Astrocyte of the hippocampus (primary cell): ENCODE measurements around the gene PTPRK.
"Not testable (repeated sequence)": the region's sequence is repeated elsewhere in the genome, so short reads cannot be mapped to it uniquely, and the experiment has no call there.

Experiments
- DNase-seq: peaks from one replicate; pipeline ENCODE4 v3.0.0; 2011; ENCODE audit warnings: low read depth, low spot score

PTPRK gene

DNA sequence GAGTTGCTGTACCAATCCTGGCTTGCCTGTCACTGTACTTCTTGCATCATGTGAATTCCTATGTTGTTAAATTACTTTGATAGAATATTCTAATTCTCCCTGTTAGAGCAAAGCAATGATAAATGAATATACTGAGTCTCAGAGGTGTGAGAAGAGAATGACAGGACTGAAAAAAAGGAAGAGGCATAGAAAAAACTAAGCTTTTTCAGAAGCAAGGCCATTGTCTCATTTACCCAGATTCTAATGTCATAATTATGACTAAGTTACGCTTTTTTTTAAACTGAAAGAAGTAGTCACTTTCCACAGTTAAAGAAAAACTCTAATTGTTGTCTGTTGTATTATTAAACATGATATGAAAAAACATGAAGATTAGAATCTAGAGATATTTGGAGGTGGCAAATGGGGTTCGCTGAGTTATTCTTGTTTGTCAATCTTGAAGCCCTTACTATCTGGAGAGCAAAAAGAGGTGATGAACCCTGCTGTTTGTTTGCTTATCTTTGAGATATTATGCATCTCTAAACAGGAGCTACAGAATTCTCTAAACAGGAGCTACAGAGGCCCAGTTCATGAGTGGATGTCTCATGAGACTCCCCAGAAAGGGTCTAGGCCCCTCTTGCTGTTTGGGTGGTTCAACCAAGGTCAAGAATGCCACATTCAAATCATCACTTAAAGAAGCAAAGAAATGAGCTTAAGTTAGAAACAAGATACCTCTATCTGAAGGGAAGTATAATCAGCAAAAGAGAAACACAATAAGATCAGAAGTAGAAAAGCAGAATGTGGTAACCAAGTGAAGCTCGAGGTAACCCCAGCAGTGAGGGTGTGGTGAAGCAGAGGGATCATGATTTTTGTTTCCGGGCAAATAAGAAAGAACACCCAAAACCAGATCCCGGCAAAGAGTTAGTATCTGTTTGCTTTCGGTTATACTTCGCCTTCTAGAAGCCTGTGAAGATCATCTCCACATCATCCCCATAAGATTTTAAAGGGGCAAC lies 586.3 kb downstream of the PTPRK start:
- DNase-seq, result no peak

DNA sequence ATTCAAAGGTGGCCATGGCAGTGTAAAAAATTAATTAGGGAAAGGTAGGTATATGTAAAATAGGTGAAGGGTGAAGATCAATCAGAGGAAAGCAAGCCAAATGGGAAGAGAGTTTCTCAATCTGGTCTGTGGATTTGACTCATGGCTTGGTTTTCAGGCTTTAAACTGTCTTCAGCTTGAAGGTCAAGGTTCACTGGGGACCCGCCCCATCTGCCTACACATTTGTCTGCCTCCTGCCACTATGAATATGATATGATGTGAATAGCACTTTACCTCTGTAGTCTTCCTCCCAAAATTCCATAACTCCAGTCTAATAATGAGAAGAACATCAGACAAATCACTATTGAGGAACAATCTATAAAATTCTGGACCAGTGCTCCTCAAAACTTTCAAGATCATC lies 587.3 kb downstream of the PTPRK start:
- DNase-seq, result no peak

DNA sequence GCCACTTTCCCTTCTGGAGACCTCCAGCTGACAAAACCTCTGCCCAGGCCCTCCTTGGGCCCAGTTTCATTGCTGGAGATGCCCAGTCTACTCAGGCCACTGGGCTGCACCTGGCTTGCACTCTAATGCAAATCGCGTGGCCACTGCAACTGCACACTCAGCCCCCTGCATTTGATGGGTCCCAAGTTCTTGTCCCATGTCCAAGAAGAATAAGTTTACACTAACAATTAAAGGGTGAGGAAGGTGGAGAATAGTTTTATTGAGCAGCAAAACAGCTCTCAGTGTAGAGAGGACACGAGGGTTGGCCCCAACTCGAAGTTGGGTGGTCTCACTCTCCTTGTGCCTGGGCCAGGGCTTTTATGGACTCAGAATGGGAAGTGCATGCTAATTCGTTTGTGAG lies 587.7 kb downstream of the PTPRK start:
- DNase-seq, result no peak

DNA sequence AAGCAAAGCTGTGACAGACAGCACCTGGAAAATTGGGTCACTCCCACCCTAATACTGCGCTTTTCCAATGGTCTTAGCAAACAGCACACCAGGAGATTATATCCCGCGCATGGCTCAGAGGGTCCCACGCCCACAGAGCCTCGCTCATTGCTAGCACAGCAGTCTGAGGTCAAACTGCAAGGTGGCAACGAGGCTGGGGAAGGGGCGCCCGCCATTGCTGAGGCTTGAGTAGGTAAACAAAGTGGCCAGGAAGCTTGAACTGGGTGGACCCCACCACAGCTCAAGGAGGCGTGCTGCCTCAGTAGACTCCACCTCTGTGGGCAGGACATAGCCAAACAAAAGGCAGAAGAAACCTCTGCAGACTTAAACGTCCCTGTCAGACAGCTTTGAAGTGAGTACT lies 594.0 kb downstream of the PTPRK start:
- DNase-seq, result not testable (repeated sequence)

DNA sequence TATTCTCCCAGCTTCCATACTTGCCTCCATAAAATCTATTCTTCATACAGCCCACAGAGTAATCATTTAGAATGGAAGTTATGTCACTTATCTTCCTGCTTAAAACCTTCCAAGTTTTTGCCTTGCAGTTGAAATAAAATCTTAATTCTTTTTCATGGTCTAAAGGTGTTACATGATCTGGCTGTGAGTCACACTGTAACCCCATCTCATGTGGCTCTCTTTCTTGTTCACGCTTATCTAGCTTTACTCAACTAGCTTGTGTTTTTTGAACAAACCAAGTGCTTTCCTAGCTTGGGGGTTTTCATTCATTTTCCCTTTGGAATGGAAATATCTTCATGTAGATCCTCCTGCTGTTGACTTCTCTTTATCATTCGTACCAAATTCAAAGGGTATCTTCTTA lies 596.0 kb downstream of the PTPRK start:
- DNase-seq, result no peak

DNA sequence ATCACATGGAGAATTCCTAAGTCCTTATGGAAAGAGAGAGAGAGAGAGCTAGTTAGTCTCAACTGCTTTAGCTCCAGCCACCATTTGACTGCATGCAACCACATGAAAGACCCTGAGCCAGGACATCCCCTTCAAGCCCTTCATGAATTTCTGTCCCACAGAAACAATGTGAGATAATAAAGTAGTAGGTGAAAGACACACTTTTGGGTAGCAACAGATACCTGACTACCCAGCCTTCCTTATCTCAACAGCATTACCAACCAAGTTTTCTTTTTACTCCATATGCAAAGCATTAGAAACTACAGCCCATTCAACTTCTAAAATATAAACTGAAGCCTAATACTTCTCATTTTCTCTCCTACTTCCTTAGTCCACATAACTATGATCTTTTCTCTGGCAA lies 596.4 kb downstream of the PTPRK start:
- no peak for DNase-seq

DNA sequence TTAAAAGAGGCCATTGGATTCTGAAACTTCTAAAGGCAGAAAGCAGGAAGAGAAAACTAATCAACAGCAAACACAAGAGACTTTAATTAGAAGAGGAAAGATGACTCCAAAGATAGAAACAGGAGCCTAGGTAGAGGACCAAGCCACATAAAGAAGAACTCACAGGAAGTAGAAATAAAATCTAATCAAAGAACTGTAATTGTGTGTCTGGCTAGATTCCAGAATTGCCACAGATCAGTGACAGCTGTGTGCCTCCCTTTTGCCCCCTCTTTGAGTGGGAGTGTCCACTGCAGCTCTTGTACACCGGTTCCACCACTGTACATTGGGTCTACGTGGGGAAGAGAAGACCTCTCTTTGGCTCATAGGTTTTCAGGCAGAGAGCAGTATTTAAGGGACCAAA lies 597.3 kb downstream of the PTPRK start:
- no peak for DNase-seq

DNA sequence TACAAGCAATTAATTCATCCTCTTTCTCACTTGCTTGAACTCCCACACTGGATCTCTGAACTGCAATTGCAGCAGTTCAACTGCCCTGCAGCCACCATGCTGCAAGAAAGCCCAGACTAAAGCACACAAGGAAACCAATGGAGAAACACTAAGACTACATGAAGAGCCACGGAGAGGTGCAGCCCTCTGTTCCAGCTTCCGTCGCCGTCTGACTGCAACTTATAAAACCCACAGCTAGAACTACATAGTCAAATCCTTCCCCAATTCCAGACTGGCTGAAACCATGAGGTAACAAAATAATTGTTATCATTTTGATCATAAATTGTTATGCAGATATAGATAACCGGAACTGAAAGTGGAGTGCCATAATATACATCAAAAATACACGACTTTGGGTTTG lies 598.4 kb downstream of the PTPRK start:
- DNase-seq, result no peak

DNA sequence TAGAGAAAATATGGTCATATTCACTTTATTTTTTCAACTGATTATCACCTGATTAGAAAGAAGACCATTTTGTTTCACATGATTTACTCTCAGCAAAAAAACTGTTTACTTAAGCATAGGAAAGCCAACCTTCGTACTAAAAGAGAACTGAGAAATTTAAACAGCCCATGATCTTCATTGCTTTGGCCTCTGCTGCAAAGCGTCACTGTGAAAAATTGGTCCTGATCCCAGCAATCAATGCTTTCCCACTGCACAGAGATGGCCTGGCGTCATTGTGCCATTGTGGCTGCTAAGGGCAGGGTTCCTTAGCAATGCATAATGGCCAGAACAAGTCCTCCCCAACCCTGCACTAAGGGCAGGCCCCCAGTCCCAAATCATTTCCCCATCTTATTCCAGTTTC lies 599.6 kb downstream of the PTPRK start:
- DNase-seq, result no peak
